Esophagus squamous epithelium (tissue), 5 donors: ENCODE measurements around the gene TMEM163. TPM values are rescaled to one million over a fixed set of nuclear protein-coding genes. Genes with fewer than 3 reads are reported as not detected.
"Not testable (repeated sequence)": the region's sequence is repeated elsewhere in the genome, so short reads cannot be mapped to it uniquely, and the experiment has no call there.

Experiments used
- DNase-seq: peaks from one replicate; lab custom pipeline; 2025; lab: John Stamatoyannopoulos, UW
- H3K27ac ChIP-seq, 4 donors: fragments of 200-600 bp; sonication (generic); one replicate each; pipeline ENCODE4 v1.5.1; 2016 to 2019; ENCODE audit warnings: mild to moderate bottlenecking in 1 of 4
- H3K27me3 ChIP-seq, 4 donors: fragments of 200-600 bp; sonication (generic); 1 replicate in 3 of 4; 2 replicates in 1 of 4; pipeline versions ENCODE4 v1.5.1 to v1.6.0; 2017 to 2021; ENCODE audit warnings: antibody characterized with exemption in 1 of 4
- H3K36me3 ChIP-seq, 3 donors: fragments of 200-600 bp; sonication (generic); one replicate each; pipeline ENCODE4 v1.5.1; 2016 to 2019
- H3K4me1 ChIP-seq, 3 donors: fragments of 200-600 bp; sonication (generic); one replicate each; pipeline ENCODE4 v1.5.1; 2017 to 2019
- H3K4me3 ChIP-seq, 4 donors: fragments of 200-600 bp; sonication (generic); 1 replicate in 3 of 4; 2 replicates in 1 of 4; pipeline ENCODE4 v1.5.1; 2016 to 2019; ENCODE audit warnings: mild to moderate bottlenecking in 2 of 4, moderate library complexity in 1 of 4
- H3K9me3 ChIP-seq, 3 donors: fragments of 200-600 bp; sonication (generic); one replicate each; pipeline ENCODE4 v1.5.1; 2016 to 2019
- CTCF ChIP-seq, 6 experiments: fragments of 450-650 bp in 4 of 6; fragments of 200-600 bp in 2 of 6; sonication (generic) in 2 of 6; IDR thresholded peaks; one replicate each; pipeline ENCODE4 v1.5.1; 2016 to 2019; ENCODE audit warnings: antibody characterized with exemption in 6 of 6, mild to moderate bottlenecking in 4 of 6, moderate library complexity in 4 of 6
- POLR2A ChIP-seq, 4 donors: fragments of 450-650 bp; IDR thresholded peaks; one replicate each; pipeline ENCODE4 v1.6.1; 2017; ENCODE audit warnings: antibody characterized with exemption in 4 of 4, mild to moderate bottlenecking in 4 of 4, moderate library complexity in 3 of 4
- WGBS, 2 donors: methylation state at CpG; one replicate each; pipeline ENCODE4 v1.1.5; 2018; 5-methylcytosine and 5-hydroxymethylcytosine counted together
- intact Hi-C: fragments of 100-400 bp; cut with DNase I; formaldehyde crosslinking; loops from one replicate; pipeline ENCODE4 v1.15.0; 2022
- total RNA-seq, 4 donors: library from RNA; depleted of rRNA; stranded (reverse); fragments of >200 nt; gene quantifications; one replicate each; pipeline ENCODE4 v1.1.0, GENCODE V29; 2016
- donor health status: DM: yes; HTN: yes; CAD: no.

The TMEM163 gene
- total RNA-seq, 4 donors from 2014 or later, result 0.09 to 0.19 (median 0.12) TPM; not detected in 1

- Histone ChIP-seq H3K36me3 (no peaks in the 10 kb centered on the region), H3K9me3 (no peaks in the 10 kb centered on the region), H3K4me1 (no peaks in the 10 kb centered on the region), H3K27ac (no peak overlapping the region), H3K4me3 (no peak overlapping the region), H3K27me3 (no peaks in the 10 kb centered on the region)
- no peak for DNase-seq
- intact Hi-C loops, result no loop called here
- 43 to 59% methylated on average over 2 of the region's 2 CpGs for whole genome bisulfite sequencing, 2 donors
- no peak for TF ChIP-seq POLR2A (IDR thresholded peaks at IDR 0.05)
- no peak for TF ChIP-seq CTCF (IDR thresholded peaks at IDR 0.05)
Measured at GRCh38 chr2:134762508-134762907, 43.7 kb upstream of the TMEM163 start.

- Histone ChIP-seq H3K27ac (no peak overlapping the region), H3K27me3 (no peaks in the 10 kb centered on the region), H3K9me3 (no peaks in the 10 kb centered on the region), H3K4me3 (no peak overlapping the region), H3K36me3 (no peaks in the 10 kb centered on the region), H3K4me1 (no peaks in the 10 kb centered on the region)
- no peak for TF ChIP-seq POLR2A (IDR thresholded peaks at IDR 0.05)
- TF ChIP-seq CTCF (IDR thresholded peaks at IDR 0.05), result no peak
- intact Hi-C loops, result no loop called here
- DNase-seq, result no peak
Measured at GRCh38 chr2:134760385-134760784, 41.6 kb upstream of the TMEM163 start.

- Histone ChIP-seq H3K9me3 (no peaks in the 10 kb centered on the region), H3K27me3 (no peaks in the 10 kb centered on the region), H3K4me1 (no peaks in the 10 kb centered on the region), H3K27ac (no peak overlapping the region), H3K36me3 (no peaks in the 10 kb centered on the region), H3K4me3 (no peak overlapping the region)
- intact Hi-C loops, result no loop called here
- no peak for DNase-seq
- WGBS, 2 donors, result 40 to 47% methylated on average over 1 of the region's 1 CpG
- no peak for TF ChIP-seq POLR2A (IDR thresholded peaks at IDR 0.05)
- TF ChIP-seq CTCF (IDR thresholded peaks at IDR 0.05), result no peak
Measured at GRCh38 chr2:134758633-134759032, 39.8 kb upstream of the TMEM163 start.

DNA sequence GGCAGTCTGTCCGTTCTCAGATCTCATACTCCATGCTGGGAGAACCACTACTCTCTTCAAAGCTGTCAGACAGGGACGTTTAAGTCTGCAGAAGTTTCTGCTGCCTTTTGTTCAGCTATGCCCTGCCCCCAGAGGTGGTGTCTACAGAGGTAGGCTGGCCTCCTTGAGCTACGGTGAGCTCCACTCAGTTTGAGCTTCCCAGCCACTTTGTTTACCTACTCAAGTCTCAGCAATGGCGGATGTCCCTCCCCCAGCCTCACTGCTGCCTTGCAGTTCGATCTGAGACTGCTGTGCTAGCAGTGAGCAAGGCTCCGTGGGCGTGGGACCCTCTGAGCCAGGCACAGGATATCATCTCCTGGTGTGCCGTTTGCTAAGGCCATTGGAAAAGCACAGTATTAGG is 33.2 kb upstream of the TMEM163 start:
- H3K4me3 ChIP-seq, H3K27ac ChIP-seq, intact Hi-C loops, DNase-seq, H3K9me3 ChIP-seq, H3K36me3 ChIP-seq, H3K4me1 ChIP-seq: not testable (repeated sequence)
- peaks cover 0 to 14% (median 0%) of the 10 kb centered on the region in 4 donors for H3K27me3 ChIP-seq
- 21 to 32% methylated on average over 3 to 4 of the region's 8 CpGs for WGBS, 2 donors

DNA sequence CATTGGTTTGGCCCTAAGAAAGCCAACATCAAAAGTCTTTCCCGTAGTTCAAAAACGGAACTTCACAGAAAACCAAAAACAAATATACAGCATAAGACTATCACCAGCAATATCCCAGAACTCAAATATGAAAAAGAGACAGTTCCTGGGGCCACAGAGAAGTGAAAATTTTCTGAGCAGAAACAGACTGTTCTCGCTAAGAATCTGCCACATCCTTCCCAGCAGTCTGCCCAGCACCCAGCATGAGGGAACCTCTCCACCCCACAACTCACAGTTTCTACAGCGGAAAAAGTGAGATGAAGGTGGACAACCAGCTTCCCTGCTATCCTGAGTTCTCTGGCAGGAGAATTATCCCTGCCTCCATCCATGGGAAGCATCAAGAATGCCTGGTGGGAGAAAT is 26.7 kb upstream of the TMEM163 start:
- Histone ChIP-seq H3K36me3 (no peaks in the 10 kb centered on the region), H3K27me3 (no peaks in the 10 kb centered on the region), H3K4me3 (no peak overlapping the region), H3K4me1 (no peaks in the 10 kb centered on the region), H3K9me3 (no peaks in the 10 kb centered on the region), H3K27ac (no peak overlapping the region)
- intact Hi-C loops, result no loop called here
- no peak for DNase-seq
- TF ChIP-seq POLR2A (IDR thresholded peaks at IDR 0.05) (no peak), CTCF (IDR thresholded peaks at IDR 0.05) (no peak)
- 68 to 74% methylated on average over 4 of the region's 4 CpGs for WGBS, 2 donors

DNA sequence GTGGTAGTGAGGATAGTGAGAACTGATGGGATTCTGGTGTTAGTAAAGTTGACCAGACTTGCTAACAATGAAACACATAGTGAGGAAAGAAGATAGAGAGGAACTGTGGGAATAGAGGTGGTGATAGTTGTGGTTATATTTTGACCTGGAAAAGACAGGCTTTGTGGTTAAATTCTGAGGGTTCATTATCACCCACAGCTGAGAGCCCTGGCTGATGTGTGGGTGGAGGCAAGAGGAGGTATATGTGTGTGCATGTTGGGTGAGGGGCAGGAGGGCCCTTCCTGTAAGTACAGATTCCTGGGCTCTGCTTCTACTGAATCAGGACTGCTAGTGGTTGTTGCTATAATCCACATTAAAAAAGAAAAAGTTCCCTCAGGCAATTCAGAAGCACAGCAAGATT is 26.2 kb upstream of the TMEM163 start:
- no peak for TF ChIP-seq CTCF (IDR thresholded peaks at IDR 0.05)
- no peak for TF ChIP-seq POLR2A (IDR thresholded peaks at IDR 0.05)
- intact Hi-C loops, result no loop called here
- DNase-seq, result no peak

More for the DNA sequence above, 26.2 kb upstream of the TMEM163 start:
- Histone ChIP-seq H3K36me3 (no peaks in the 10 kb centered on the region), H3K9me3 (no peaks in the 10 kb centered on the region), H3K4me1 (no peaks in the 10 kb centered on the region), H3K27ac (no peak overlapping the region), H3K4me3 (no peak overlapping the region), H3K27me3 (no peaks in the 10 kb centered on the region)
